ENCODE data around the gene SLC12A3.

DNA sequence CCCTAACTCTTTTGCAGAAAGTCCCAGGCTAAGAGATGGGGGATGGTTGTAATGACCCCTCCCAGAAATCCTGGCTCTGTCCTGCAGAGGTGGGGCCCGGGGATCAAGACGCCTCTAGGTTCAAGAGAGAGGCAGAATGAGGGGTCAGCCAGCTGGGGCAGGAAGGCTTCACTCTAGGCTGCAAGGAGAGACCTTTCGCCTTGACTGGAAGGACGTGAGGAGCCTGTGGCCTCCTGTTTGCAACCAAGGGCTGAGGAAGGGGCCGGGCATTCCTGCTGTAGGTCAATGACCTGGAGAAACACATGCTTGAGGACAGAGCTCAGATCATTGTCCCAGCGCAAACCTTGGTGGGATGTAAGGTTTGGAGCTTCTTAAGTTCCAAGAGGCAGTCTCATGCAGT, 88.0 kb downstream of the SLC12A3 start:
- no peak for TF ChIP-seq POLR2A (IDR thresholded peaks at IDR 0.05)
- no peak for TF ChIP-seq CTCF (IDR thresholded peaks at IDR 0.05)
